WTC11 (cell line): ENCODE data around the gene APOD. TPM values are rescaled to one million over a fixed set of nuclear protein-coding genes. Genes with fewer than 3 reads are reported as not detected.

Source experiments
- ATAC-seq: fragments of 200-7000 bp; cut with Tn5 transposase; 2 replicates; pipeline ENCODE4 v1.10.0; 2021; ENCODE audit warnings: mild to moderate bottlenecking, moderate library complexity
- CTCF ChIA-PET: fragments of 300-600 bp; sonication (Branson Sonifier 250); formaldehyde crosslinking; loops from one replicate; lab custom pipeline; 2021; ENCODE audit warnings: antibody characterized with exemption; lab: Charles Lee
- POLR2A ChIA-PET: fragments of 350-600 bp; sonication (Branson Sonifier 250); formaldehyde crosslinking; loops from one replicate; lab custom pipeline; 2021; ENCODE audit warnings: antibody characterized with exemption; lab: Charles Lee
- DNase-seq: peaks from one replicate; pipeline ENCODE4 v3.0.0; 2021; ENCODE audit warnings: low spot score
- H3K27ac Mint-ChIP-seq: 2 replicates; pipeline ENCODE4 v1.8.0; 2021; ENCODE audit warnings: mixed read lengths
- H3K27me3 Mint-ChIP-seq: 2 replicates; pipeline ENCODE4 v1.8.0; 2021; ENCODE audit warnings: low read depth, mild to moderate bottlenecking, moderate library complexity, mixed read lengths
- H3K36me3 Mint-ChIP-seq: 2 replicates; pipeline ENCODE4 v1.8.0; 2021; ENCODE audit warnings: mixed read lengths
- H3K4me1 Mint-ChIP-seq: 2 replicates; pipeline ENCODE4 v1.8.0; 2022; ENCODE audit warnings: mixed read lengths
- H3K4me3 Mint-ChIP-seq: 2 replicates; pipeline ENCODE4 v1.8.0; 2021; ENCODE audit warnings: mild to moderate bottlenecking, moderate library complexity, mixed read lengths
- H3K9me3 Mint-ChIP-seq: 2 replicates; pipeline ENCODE4 v1.8.0; 2021; ENCODE audit warnings: mixed read lengths
- ARID4B ChIP-seq: sonication (generic); formaldehyde crosslinking; IDR thresholded peaks from 2 replicates; pipeline ENCODE4 v1.8.0; 2023; ENCODE audit warnings: missing genetic modification reagents, mild to moderate bottlenecking, borderline replicate concordance
- ATF1 ChIP-seq: sonication (generic); formaldehyde crosslinking; IDR thresholded peaks from 2 replicates; pipeline ENCODE4 v1.8.1; 2023; ENCODE audit warnings: mild to moderate bottlenecking, moderate library complexity, missing genetic modification reagents
- CDX4 ChIP-seq: fragments of 250-450 bp; sonication (Bioruptor Pico); IDR thresholded peaks from 2 replicates; pipeline ENCODE4 v1.9.0; 2021; ENCODE audit warnings: moderate library complexity, mild to moderate bottlenecking, inconsistent platforms, borderline replicate concordance
- E2F5 ChIP-seq: sonication (generic); formaldehyde crosslinking; IDR thresholded peaks from 2 replicates; pipeline ENCODE4 v1.8.1; 2022; ENCODE audit warnings: mild to moderate bottlenecking, moderate library complexity, missing genetic modification reagents
- ELF4 ChIP-seq: sonication (generic); formaldehyde crosslinking; IDR thresholded peaks from 2 replicates; pipeline ENCODE4 v1.8.1; 2022; ENCODE audit warnings: low read depth, mild to moderate bottlenecking, moderate library complexity, missing genetic modification reagents
- ERG ChIP-seq: fragments of 250-450 bp; sonication (Bioruptor Pico); IDR thresholded peaks from 2 replicates; pipeline ENCODE4 v1.8.0; 2021; ENCODE audit warnings: mild to moderate bottlenecking
- ESRRA ChIP-seq: sonication (generic); formaldehyde crosslinking; IDR thresholded peaks from 2 replicates; pipeline ENCODE4 v1.8.1; 2022; ENCODE audit warnings: mild to moderate bottlenecking, missing genetic modification reagents, borderline replicate concordance
- ETV6 ChIP-seq: sonication (generic); formaldehyde crosslinking; IDR thresholded peaks from 2 replicates; pipeline ENCODE4 v1.8.1; 2022; ENCODE audit warnings: mild to moderate bottlenecking, missing genetic modification reagents
- FOXP1 ChIP-seq: sonication (generic); formaldehyde crosslinking; IDR thresholded peaks from 2 replicates; pipeline ENCODE4 v1.8.0; 2022; ENCODE audit warnings: missing genetic modification reagents, mild to moderate bottlenecking, moderate library complexity, borderline replicate concordance
- GRHL2 ChIP-seq: fragments of 250-450 bp; sonication (Bioruptor Pico); IDR thresholded peaks from 2 replicates; pipeline ENCODE4 v1.8.0; 2022; ENCODE audit warnings: mild to moderate bottlenecking, moderate library complexity; ENCODE audit not compliant: insufficient replicate concordance, severe bottlenecking
- HMGXB4 ChIP-seq: sonication (generic); formaldehyde crosslinking; IDR thresholded peaks from 2 replicates; pipeline ENCODE4 v1.8.1; 2023; ENCODE audit warnings: mild to moderate bottlenecking, moderate library complexity, missing genetic modification reagents
- KAT7 ChIP-seq: sonication (generic); formaldehyde crosslinking; IDR thresholded peaks from 2 replicates; pipeline ENCODE4 v1.8.1; 2023; ENCODE audit warnings: missing genetic modification reagents, mild to moderate bottlenecking, borderline replicate concordance
- MLX ChIP-seq: sonication (generic); formaldehyde crosslinking; IDR thresholded peaks from 2 replicates; pipeline ENCODE4 v1.8.1; 2023; ENCODE audit warnings: mild to moderate bottlenecking, missing genetic modification reagents, moderate library complexity
- NR2C2 ChIP-seq: sonication (generic); formaldehyde crosslinking; IDR thresholded peaks from 2 replicates; pipeline ENCODE4 v1.8.0; 2022; ENCODE audit warnings: mild to moderate bottlenecking, missing genetic modification reagents
- SMAD4 ChIP-seq: sonication (generic); formaldehyde crosslinking; IDR thresholded peaks from 2 replicates; pipeline ENCODE4 v1.8.0; 2022; ENCODE audit warnings: mild to moderate bottlenecking, missing genetic modification reagents
- ZMAT4 ChIP-seq: fragments of 250-450 bp; sonication (Bioruptor Pico); IDR thresholded peaks from 2 replicates; pipeline ENCODE4 v1.9.0; 2021; ENCODE audit warnings: mild to moderate bottlenecking
- ZNF263 ChIP-seq: sonication (generic); formaldehyde crosslinking; IDR thresholded peaks from 2 replicates; pipeline ENCODE4 v1.8.1; 2022; ENCODE audit warnings: low read depth, mild to moderate bottlenecking, moderate library complexity, missing genetic modification reagents
- total RNA-seq: library from RNA; stranded (reverse); gene quantifications from 3 replicates; pipeline ENCODE4 v1.2.3, GENCODE V29; 2021

APOD gene
- total RNA-seq, 1 experiment from 2014 or later: not detected

- no peak overlapping the region for H3K27ac Mint-ChIP-seq
- H3K36me3 Mint-ChIP-seq: no peaks in the 10 kb centered on the region
- POLR2A ChIA-PET: no interaction called here
- DNase-seq: no peak
- no peak for ATAC-seq
- no peak for TF ChIP-seq NR2C2 (CRISPR knock-in tag)
- no peak for TF ChIP-seq MLX (CRISPR knock-in tag)
- TF ChIP-seq E2F5 (CRISPR knock-in tag): no peak
- TF ChIP-seq HMGXB4 (CRISPR knock-in tag): no peak
- no peak for TF ChIP-seq KAT7 (CRISPR knock-in tag)
- TF ChIP-seq SMAD4 (CRISPR knock-in tag): no peak
- no peak for TF ChIP-seq ZNF263 (CRISPR knock-in tag)
- no peak for TF ChIP-seq GRHL2
- no peak for TF ChIP-seq CDX4
- no peak for TF ChIP-seq ELF4
- TF ChIP-seq ESRRA (CRISPR knock-in tag): no peak
- no peak for TF ChIP-seq FOXP1 (CRISPR knock-in tag)
- TF ChIP-seq ARID4B (CRISPR knock-in tag): no peak
- no peak for TF ChIP-seq ATF1
- TF ChIP-seq ZMAT4 (CRISPR knock-in tag): no peak
- TF ChIP-seq ERG (CRISPR knock-in tag): no peak
- TF ChIP-seq ETV6 (CRISPR knock-in tag): no peak
- TF ChIP-seq, all 79 proteins: peak for 0
- Mint-ChIP-seq H3K4me1 (no peaks in the 10 kb centered on the region), H3K9me3 (peaks cover 25% of the 10 kb centered on the region), H3K27me3 (peaks cover 9% of the 10 kb centered on the region), H3K4me3 (no peak overlapping the region)
- CTCF ChIA-PET: no interaction called here
Measured at GRCh38 chr3:195591852-195592251, 8.1 kb upstream of the APOD start.
